Measurements from ENCODE around the gene PM20D2. TPM values are rescaled to one million over a fixed set of nuclear protein-coding genes. Genes with fewer than 3 reads are reported as not detected.

Gene PM20D2
- polyA plus RNA-seq, 3 donors: 1.2 to 2.1 (median 1.4) TPM

DNA sequence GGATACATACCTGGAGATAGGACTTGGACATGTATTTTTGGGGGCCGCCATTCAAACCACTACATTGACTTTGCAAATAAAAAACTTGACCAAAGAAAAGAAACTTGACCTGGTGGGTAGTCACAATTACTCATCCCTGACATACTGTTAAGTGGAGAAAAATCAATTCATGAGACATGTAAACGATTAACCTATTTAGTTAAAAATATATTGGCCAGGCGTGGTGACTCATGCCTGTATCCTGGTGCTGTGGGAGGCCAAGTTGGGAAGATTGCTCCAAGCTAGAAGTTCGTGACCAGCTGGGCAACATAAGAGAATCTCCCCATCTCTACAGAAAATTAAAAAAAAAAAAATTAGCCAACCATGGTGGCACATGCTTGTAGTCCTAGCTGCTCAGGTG is 25.5 kb upstream of the PM20D2 start:
- Mint-ChIP-seq H3K4me1 (peaks cover 8% of the 10 kb centered on the region), H3K36me3 (no peaks in the 10 kb centered on the region), H3K27me3 (ENCODE audit: low read depth in 3 of 3) (peaks cover 8 to 19% (median 9%) of the 10 kb centered on the region in 3 donors), H3K27ac (no peak overlapping the region), H3K9me3 (peaks cover 0 to 7% (median 3%) of the 10 kb centered on the region in 7 donors), H3K4me3 (no peak overlapping the region)
- Histone ChIP-seq H3K36me3 (replicated peaks in 1 of 2; ENCODE audit: control insufficient read depth in 1 of 2, insufficient read depth in 2 of 2, low read length in 2 of 2) (no peaks in the 10 kb centered on the region), H3K9ac (ENCODE audit: insufficient read depth, low read length, poor library complexity, severe bottlenecking) (no peak overlapping the region), H3K79me2 (ENCODE audit: insufficient read depth, low read length) (no peaks in the 10 kb centered on the region), H2AFZ (ENCODE audit: insufficient read depth, low read depth, low read length, poor library complexity, severe bottlenecking) (no peak overlapping the region), H3K4me3 (replicated peaks in 1 of 3; ENCODE audit: low read depth in 2 of 3, low read length in 3 of 3) (no peak overlapping the region), H3K9me3 (replicated peaks in 1 of 2; ENCODE audit: control insufficient read depth in 1 of 2, insufficient read depth in 1 of 2, low read length in 2 of 2) (no peaks in the 10 kb centered on the region), H3K27me3 (ENCODE audit: control insufficient read depth in 2 of 2, insufficient read depth in 2 of 2, low read length in 2 of 2) (peaks cover 3 to 17% of the 10 kb centered on the region in 2 donors), H3K4me1 (ENCODE audit: control insufficient read depth in 1 of 2, insufficient read depth in 2 of 2, low read length in 2 of 2) (peaks cover 8 to 12% of the 10 kb centered on the region in 2 donors), H4K20me1 (ENCODE audit: insufficient read depth, low read length) (no peaks in the 10 kb centered on the region), H3K4me2 (replicated peaks; ENCODE audit: extremely low read depth, low read length, poor library complexity, severe bottlenecking) (no peak overlapping the region), H3K27ac (ENCODE audit: low read depth in 1 of 2, low read length in 2 of 2) (no peak overlapping the region)
- TF ChIP-seq, protein P1, sequence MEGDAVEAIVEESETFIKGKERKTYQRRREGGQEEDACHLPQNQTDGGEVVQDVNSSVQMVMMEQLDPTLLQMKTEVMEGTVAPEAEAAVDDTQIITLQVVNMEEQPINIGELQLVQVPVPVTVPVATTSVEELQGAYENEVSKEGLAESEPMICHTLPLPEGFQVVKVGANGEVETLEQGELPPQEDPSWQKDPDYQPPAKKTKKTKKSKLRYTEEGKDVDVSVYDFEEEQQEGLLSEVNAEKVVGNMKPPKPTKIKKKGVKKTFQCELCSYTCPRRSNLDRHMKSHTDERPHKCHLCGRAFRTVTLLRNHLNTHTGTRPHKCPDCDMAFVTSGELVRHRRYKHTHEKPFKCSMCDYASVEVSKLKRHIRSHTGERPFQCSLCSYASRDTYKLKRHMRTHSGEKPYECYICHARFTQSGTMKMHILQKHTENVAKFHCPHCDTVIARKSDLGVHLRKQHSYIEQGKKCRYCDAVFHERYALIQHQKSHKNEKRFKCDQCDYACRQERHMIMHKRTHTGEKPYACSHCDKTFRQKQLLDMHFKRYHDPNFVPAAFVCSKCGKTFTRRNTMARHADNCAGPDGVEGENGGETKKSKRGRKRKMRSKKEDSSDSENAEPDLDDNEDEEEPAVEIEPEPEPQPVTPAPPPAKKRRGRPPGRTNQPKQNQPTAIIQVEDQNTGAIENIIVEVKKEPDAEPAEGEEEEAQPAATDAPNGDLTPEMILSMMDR (IDR thresholded peaks at IDR 0.05): no peak
- no CpG with 5 or more reads among the region's 4 CpGs for WGBS (ENCODE audit: insufficient coverage)
- DNase-seq: no peak
- intact Hi-C loops (cut with micrococcal nuclease): no loop called here

DNA sequence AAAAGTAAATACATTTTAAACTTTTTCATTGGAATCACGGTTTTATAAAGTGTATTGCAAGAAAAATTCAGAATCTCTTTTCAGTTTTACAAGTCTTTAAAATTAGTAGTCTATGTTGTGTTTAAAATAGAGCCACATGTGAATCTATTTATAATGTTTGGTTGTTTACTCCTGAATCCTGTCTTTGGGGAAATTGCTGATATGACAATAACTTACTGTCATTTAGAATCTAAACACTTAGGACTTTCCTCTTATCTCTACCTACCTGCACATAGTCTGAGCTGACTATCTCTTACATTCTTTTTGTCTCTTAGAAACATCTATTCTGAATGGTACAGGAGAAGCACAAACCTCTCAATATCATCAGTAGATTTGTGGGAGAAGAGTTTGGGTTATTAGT is 23.9 kb upstream of the PM20D2 start:
- no peak overlapping the region for H3K27ac Mint-ChIP-seq
- H3K36me3 ChIP-seq (replicated peaks in 1 of 2; ENCODE audit: control insufficient read depth in 1 of 2, insufficient read depth in 2 of 2, low read length in 2 of 2): no peaks in the 10 kb centered on the region
- intact Hi-C loops (cut with micrococcal nuclease): no loop called here
- no peak overlapping the region for H3K4me3 Mint-ChIP-seq
- no peak overlapping the region for H2AFZ ChIP-seq (ENCODE audit: insufficient read depth, low read depth, low read length, poor library complexity, severe bottlenecking)
- H3K27ac ChIP-seq (ENCODE audit: low read depth in 1 of 2, low read length in 2 of 2): no peak overlapping the region
- no CpG with 5 or more reads among the region's 1 CpG for WGBS (ENCODE audit: insufficient coverage)
- H4K20me1 ChIP-seq (ENCODE audit: insufficient read depth, low read length): no peaks in the 10 kb centered on the region
- peaks cover 6 to 9% of the 10 kb centered on the region in 2 donors for H3K4me1 ChIP-seq (ENCODE audit: control insufficient read depth in 1 of 2, insufficient read depth in 2 of 2, low read length in 2 of 2)
- no peaks in the 10 kb centered on the region for H3K36me3 Mint-ChIP-seq
- H3K4me2 ChIP-seq (replicated peaks; ENCODE audit: extremely low read depth, low read length, poor library complexity, severe bottlenecking): no peak overlapping the region
- peaks cover 8 to 13% (median 8%) of the 10 kb centered on the region in 3 donors for H3K27me3 Mint-ChIP-seq (ENCODE audit: low read depth in 3 of 3)
- TF ChIP-seq, protein P1 (IDR thresholded peaks at IDR 0.05): no peak
- H3K4me1 Mint-ChIP-seq: peaks cover 6% of the 10 kb centered on the region
- H3K9me3 ChIP-seq (replicated peaks in 1 of 2; ENCODE audit: control insufficient read depth in 1 of 2, insufficient read depth in 1 of 2, low read length in 2 of 2): peaks cover 0 to 9% of the 10 kb centered on the region in 2 donors
- no peak overlapping the region for H3K9ac ChIP-seq (ENCODE audit: insufficient read depth, low read length, poor library complexity, severe bottlenecking)
- H3K27me3 ChIP-seq (ENCODE audit: control insufficient read depth in 2 of 2, insufficient read depth in 2 of 2, low read length in 2 of 2): peaks cover 1 to 14% of the 10 kb centered on the region in 2 donors
- no peak overlapping the region for H3K4me3 ChIP-seq (replicated peaks in 1 of 3; ENCODE audit: low read depth in 2 of 3, low read length in 3 of 3)
- DNase-seq: no peak
- H3K79me2 ChIP-seq (ENCODE audit: insufficient read depth, low read length): no peaks in the 10 kb centered on the region
- peaks cover 0 to 20% (median 4%) of the 10 kb centered on the region in 7 donors for H3K9me3 Mint-ChIP-seq

All from CD14-positive monocyte (primary cell).